Fibroblast of peridontal ligament (primary cell): ENCODE measurements around the gene CLIC3.
A peak's percentile ranks its signal among the peaks of the same experiment; 100 is the strongest.

ENCODE experiments used
- DNase-seq: peaks from one replicate; pipeline ENCODE4 v3.0.0-alpha.2; 2010; ENCODE audit errors: extremely low read depth

Gene CLIC3

GRCh38 chr9:136951541-136952320 lies 44.6 kb downstream of the CLIC3 start, which contains the start of gene LCN12:
LCN12 (plus strand) TSS chr9:136952273; CDS start chr9:136952328, 55 bp downstream.
- no peak for DNase-seq

DNA sequence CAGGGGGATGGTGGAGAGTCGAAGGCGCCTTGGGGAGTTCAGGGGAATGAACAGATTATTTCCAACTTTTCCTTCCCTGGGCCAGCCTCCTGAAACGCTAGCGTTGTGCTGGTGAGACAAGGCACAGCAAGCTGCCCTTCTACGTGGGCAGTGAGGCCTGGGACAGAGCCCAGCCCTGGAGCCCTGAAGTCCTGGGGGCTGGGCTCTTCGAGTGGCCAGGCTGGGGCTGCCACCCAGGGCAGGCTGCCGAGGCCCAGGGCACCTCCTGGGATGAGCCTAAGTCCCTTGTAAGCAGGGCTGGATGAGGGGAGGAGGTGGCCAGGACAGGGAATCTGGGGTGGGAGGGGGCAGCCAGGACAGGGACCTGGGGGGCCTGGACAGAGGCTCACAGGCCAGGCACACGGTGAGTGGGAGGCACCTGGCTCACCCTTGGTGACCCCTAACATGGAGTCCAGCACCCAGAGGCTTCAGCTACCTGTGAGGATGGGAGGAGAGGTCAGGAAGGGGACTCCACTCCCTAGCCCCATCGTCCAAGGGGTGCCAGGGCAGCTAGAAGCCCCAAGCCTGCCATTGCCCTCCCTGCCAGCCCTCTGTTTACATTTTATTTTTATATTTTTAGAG lies 45.6 kb downstream of the CLIC3 start:
- no peak for DNase-seq

DNA sequence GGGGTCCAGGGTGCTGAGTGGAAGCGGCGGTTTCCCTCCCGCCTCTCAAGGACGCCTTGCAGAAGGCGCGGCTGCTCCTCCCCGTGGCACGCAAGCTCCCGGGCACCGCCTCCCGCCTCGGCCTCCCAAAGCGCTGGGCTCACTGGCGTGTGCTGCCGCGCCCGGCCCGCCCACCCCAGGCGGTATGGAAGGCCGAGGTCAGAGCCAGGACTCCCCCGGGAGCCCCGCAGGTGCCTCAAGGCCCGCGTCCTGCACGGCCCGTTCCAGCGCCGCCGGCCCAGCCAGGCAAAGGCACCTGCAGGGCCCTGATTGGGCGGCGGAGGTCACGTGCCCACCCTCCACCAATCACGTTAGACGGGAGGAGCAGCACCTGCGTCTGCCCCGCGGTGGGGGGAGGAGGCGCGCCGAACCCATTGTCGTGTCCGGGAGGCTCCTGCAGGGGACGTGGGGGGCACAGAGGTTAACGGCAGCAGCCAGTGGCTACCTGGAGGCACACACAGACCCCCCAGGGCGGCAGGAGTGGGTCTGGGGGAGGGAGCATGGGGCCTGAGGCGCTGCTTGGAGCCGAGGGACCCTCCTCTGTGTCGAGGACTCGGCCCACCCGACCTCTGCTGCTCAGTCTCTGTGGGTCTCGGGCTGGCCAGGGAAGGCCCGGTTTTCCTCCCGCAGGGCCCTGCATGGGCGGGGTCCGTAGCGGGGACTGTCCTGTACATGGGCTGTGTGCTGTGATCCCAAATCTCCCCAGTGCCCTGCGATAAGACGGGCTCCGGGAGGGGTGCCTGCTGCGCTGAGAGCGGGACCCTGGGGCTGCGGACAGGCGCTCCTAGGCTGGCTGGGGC lies 46.3 kb downstream of the CLIC3 start:
- peak; percentile 59 for DNase-seq

DNA sequence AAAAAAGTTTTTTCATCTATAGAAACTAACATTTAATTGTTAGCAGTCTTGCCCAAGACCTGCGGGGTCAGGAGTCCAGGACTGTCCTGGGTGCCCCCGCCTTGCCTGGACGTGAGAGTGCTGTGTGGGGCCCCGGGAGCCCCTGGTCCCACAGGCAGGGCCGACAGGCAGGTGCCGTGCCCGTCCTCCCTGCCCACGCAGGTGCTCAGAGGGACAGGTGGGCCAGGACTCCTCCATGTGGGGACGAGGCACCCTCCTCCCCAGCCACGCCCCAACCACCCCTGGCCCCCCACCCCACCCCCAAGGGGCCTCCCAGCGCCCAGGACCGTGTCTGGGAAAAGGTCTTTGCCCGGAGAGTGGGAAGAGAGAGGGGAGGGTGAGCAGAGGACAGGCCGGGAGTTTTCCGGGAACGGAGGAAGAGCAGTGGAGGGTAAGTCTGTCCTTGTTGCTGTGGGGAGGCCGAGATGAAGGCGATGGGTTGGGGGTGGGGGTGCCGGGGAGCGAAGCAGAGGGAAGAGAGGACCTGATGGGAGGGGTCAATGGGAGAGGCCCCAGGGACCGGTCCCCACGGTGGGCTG lies 47.0 kb downstream of the CLIC3 start:
- DNase-seq: no peak

- DNase-seq: peak; percentile 20
Observed at GRCh38 chr9:136947955-136948510, 48.3 kb downstream of the CLIC3 start.

GRCh38 chr9:136947028-136947891 lies 49.1 kb downstream of the CLIC3 start:
- no peak for DNase-seq

DNA sequence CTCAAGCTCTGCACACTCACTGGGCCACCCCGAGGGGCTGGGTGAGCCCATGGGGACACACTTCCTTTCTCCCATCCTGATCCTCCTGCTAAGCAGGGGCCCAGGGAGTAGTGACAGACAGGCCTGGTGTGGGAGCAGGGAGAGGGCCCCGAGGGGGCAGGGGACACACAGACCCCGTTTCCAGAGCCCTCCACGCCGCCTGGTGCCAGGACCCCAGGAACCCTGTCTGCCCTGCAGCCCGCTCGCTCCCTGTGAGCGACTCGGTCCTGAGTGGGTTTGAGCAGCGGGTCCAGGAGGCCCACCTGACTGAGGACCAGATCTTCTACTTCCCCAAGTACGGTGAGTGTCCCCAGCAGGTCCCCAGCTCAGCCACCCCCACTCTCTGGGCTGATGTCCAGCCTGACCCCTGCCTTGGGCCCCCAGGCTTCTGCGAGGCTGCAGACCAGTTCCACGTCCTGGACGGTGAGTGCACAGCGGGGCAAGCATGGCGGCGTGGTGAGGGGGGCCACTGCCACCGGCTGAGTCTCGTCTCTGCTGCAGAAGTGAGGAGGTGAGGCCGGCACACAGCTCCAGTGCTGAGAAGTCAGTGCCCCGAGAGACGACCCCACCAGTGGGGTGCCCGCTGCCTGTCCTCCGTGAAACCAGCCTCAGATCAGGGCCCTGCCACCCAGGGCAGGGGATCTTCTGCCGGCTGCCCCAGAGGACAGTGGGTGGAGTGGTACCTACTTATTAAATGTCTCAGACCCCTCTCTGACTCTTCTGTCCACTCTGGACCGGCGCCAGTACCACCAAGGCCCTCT lies 49.9 kb downstream of the CLIC3 start:
- DNase-seq: no peak

- DNase-seq: no peak
Observed at GRCh38 chr9:136945333-136946227, 50.8 kb downstream of the CLIC3 start.
